ENCODE results near the gene IFT122.

The IFT122 gene

DNA sequence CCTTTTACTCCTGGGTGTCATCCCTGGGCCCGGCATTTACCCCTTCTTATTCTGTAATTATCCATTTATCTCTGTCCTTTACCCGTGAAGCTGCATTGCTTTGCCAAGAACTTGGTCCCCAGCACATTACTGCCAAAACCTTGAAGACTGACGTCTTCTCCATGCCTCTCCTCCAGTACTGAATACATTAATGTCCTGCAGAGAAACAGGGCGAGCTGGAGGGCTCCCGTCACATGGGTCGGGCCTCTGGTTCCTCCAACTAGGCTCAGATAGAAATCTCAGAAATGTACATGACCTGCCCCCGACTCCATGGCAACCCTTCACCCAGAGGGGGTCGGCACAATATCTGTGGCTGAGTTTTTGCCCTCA is 12.0 kb upstream of the IFT122 start:
- Histone ChIP-seq H3K9me3 (ENCODE audit: control insufficient read depth, low read length) (no peaks in the 10 kb centered on the region), H3K4me3 (ENCODE audit: extremely low read depth, insufficient read depth, low read length, poor library complexity, severe bottlenecking) (peak overlapping the region; percentile 40), H3K36me3 (ENCODE audit: control insufficient read depth, insufficient read depth, low read length) (peaks cover 38% of the 10 kb centered on the region), H3K4me1 (ENCODE audit: control insufficient read depth, insufficient read depth, low read length, poor library complexity, severe bottlenecking) (peaks cover 20% of the 10 kb centered on the region), H3K27ac (ENCODE audit: low read depth, low read length, severe bottlenecking) (peak overlapping the region; percentile 62)
- 26 to 32% methylated on average over 8 of the region's 8 CpGs for WGBS, 2 experiments (ENCODE audit: insufficient coverage in 2 of 2)

GRCh38 chr3:129428376-129429079 is 11.5 kb upstream of the IFT122 start, which contains the start of gene EFCAB12:
EFCAB12 (minus strand) TSS chr3:129428636; CDS start chr3:129428488, 148 bp downstream.
- peak within 1 kb of the TSS; percentile 40 for H3K4me3 ChIP-seq (ENCODE audit: extremely low read depth, insufficient read depth, low read length, poor library complexity, severe bottlenecking)
- H3K4me1 ChIP-seq (ENCODE audit: control insufficient read depth, insufficient read depth, low read length, poor library complexity, severe bottlenecking) = peaks cover 15% of the 10 kb centered on the region
- H3K36me3 ChIP-seq (ENCODE audit: control insufficient read depth, insufficient read depth, low read length) = peaks cover 44% of the 10 kb centered on the region
- H3K9me3 ChIP-seq (ENCODE audit: control insufficient read depth, low read length) = no peaks in the 10 kb centered on the region
- H3K27ac ChIP-seq (ENCODE audit: low read depth, low read length, severe bottlenecking) = peak within 1 kb of the TSS; percentile 62
- WGBS, 2 experiments (ENCODE audit: insufficient coverage in 2 of 2) = 2 to 3% methylated on average over 30 to 37 of the region's 42 CpGs

GRCh38 chr3:129429080-129429451 is 11.0 kb upstream of the IFT122 start:
- WGBS, 2 experiments (ENCODE audit: insufficient coverage in 2 of 2) = 89 to 92% methylated on average over 3 of the region's 3 CpGs
- H3K4me1 ChIP-seq (ENCODE audit: control insufficient read depth, insufficient read depth, low read length, poor library complexity, severe bottlenecking) = peaks cover 9% of the 10 kb centered on the region
- peak overlapping the region; percentile 11 for H3K27ac ChIP-seq (ENCODE audit: low read depth, low read length, severe bottlenecking)
- no peaks in the 10 kb centered on the region for H3K9me3 ChIP-seq (ENCODE audit: control insufficient read depth, low read length)
- H3K4me3 ChIP-seq (ENCODE audit: extremely low read depth, insufficient read depth, low read length, poor library complexity, severe bottlenecking) = no peak overlapping the region
- peaks cover 49% of the 10 kb centered on the region for H3K36me3 ChIP-seq (ENCODE audit: control insufficient read depth, insufficient read depth, low read length)

DNA sequence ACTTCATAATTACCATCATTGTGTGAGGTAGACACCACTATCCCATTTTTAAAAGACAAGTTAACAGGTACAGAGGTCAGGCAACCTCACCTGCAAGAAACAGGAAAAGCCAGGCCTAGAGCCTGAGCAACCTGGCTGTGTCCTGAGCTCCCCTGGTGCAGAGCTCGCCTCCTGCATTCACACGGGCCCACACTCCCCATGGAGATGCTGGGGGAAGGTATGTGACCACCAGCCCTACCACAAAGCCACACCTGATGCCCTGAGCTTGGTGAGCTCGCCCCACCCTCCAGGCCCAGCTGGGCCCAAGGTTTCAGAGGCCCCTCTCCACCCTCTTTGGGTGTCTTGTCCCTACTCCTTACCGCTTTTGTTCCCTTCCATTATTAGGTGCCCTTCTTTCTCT is 10.4 kb upstream of the IFT122 start:
- Histone ChIP-seq H3K4me1 (ENCODE audit: control insufficient read depth, insufficient read depth, low read length, poor library complexity, severe bottlenecking) (peaks cover 7% of the 10 kb centered on the region), H3K9me3 (ENCODE audit: control insufficient read depth, low read length) (no peaks in the 10 kb centered on the region), H3K36me3 (ENCODE audit: control insufficient read depth, insufficient read depth, low read length) (peaks cover 54% of the 10 kb centered on the region), H3K27ac (ENCODE audit: low read depth, low read length, severe bottlenecking) (peak overlapping the region; percentile 29), H3K4me3 (ENCODE audit: extremely low read depth, insufficient read depth, low read length, poor library complexity, severe bottlenecking) (no peak overlapping the region)
- WGBS, 2 experiments (ENCODE audit: insufficient coverage in 2 of 2) = 77 to 86% methylated on average over 3 of the region's 4 CpGs

GRCh38 chr3:129432036-129432435 is 8.0 kb upstream of the IFT122 start:
- 94 to 100% methylated on average over 1 to 2 of the region's 7 CpGs for WGBS, 2 experiments (ENCODE audit: insufficient coverage in 2 of 2)

DNA sequence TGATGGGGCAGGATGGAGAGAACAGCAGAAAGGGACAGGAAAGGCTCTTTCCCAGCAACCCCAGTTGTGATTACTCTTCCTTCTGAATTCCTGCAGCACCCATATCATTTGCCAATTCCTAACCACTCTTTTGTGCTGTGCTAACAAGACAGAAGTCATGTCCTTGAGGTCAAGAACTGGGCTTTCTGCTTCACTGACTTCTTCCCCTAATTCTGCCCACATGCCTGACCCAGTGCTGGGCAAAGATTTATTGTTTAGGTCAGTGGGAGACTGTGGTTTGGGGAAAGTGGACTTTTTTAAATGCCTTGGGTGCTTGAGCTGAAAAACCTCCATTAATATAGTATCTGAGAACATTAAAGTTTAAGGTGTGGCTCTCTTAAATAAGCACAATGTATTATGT is 7.4 kb upstream of the IFT122 start:
- no peak overlapping the region for H3K27ac ChIP-seq (ENCODE audit: low read depth, low read length, severe bottlenecking)
- no peak overlapping the region for H3K4me3 ChIP-seq (ENCODE audit: extremely low read depth, insufficient read depth, low read length, poor library complexity, severe bottlenecking)
- peaks cover 3% of the 10 kb centered on the region for H3K4me1 ChIP-seq (ENCODE audit: control insufficient read depth, insufficient read depth, low read length, poor library complexity, severe bottlenecking)
- peaks cover 81% of the 10 kb centered on the region for H3K36me3 ChIP-seq (ENCODE audit: control insufficient read depth, insufficient read depth, low read length)
- no peaks in the 10 kb centered on the region for H3K9me3 ChIP-seq (ENCODE audit: control insufficient read depth, low read length)

More at GRCh38 chr3:129432036-129432435, 8.0 kb upstream of the IFT122 start:
- Histone ChIP-seq H3K9me3 (ENCODE audit: control insufficient read depth, low read length) (no peaks in the 10 kb centered on the region), H3K4me1 (ENCODE audit: control insufficient read depth, insufficient read depth, low read length, poor library complexity, severe bottlenecking) (peaks cover 3% of the 10 kb centered on the region), H3K27ac (ENCODE audit: low read depth, low read length, severe bottlenecking) (no peak overlapping the region), H3K4me3 (ENCODE audit: extremely low read depth, insufficient read depth, low read length, poor library complexity, severe bottlenecking) (no peak overlapping the region), H3K36me3 (ENCODE audit: control insufficient read depth, insufficient read depth, low read length) (peaks cover 74% of the 10 kb centered on the region)

DNA sequence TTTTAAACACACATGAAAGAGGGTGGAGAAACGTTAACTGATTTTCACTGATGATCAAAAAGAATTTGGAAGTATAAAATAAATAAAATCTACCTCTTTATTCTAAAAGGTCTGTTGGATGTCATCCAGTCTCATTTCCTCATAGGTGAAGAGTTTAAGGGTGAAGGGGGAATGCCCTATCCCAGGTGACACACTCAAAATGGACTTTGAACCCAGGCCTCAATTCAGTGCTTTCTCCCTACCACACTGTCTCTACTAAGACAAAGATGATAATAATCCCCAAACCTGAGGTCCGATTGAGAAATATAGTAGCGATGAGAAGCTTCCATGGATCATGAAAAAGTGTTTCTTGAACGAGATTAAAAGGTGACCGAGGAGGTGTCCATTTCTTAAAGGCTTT is 6.5 kb upstream of the IFT122 start:
- peaks cover 4% of the 10 kb centered on the region for H3K4me1 ChIP-seq (ENCODE audit: control insufficient read depth, insufficient read depth, low read length, poor library complexity, severe bottlenecking)
- no peak overlapping the region for H3K4me3 ChIP-seq (ENCODE audit: extremely low read depth, insufficient read depth, low read length, poor library complexity, severe bottlenecking)
- H3K27ac ChIP-seq (ENCODE audit: low read depth, low read length, severe bottlenecking) = no peak overlapping the region
- no peaks in the 10 kb centered on the region for H3K9me3 ChIP-seq (ENCODE audit: control insufficient read depth, low read length)
- WGBS, 2 experiments (ENCODE audit: insufficient coverage in 2 of 2) = 94 to 96% methylated on average over 4 of the region's 5 CpGs
- peaks cover 82% of the 10 kb centered on the region for H3K36me3 ChIP-seq (ENCODE audit: control insufficient read depth, insufficient read depth, low read length)

GRCh38 chr3:129434140-129434539 is 5.9 kb upstream of the IFT122 start:
- Histone ChIP-seq H3K36me3 (ENCODE audit: control insufficient read depth, insufficient read depth, low read length) (peaks cover 79% of the 10 kb centered on the region), H3K4me1 (ENCODE audit: control insufficient read depth, insufficient read depth, low read length, poor library complexity, severe bottlenecking) (peaks cover 6% of the 10 kb centered on the region), H3K4me3 (ENCODE audit: extremely low read depth, insufficient read depth, low read length, poor library complexity, severe bottlenecking) (no peak overlapping the region), H3K27ac (ENCODE audit: low read depth, low read length, severe bottlenecking) (no peak overlapping the region), H3K9me3 (ENCODE audit: control insufficient read depth, low read length) (no peaks in the 10 kb centered on the region)
- no CpG with 5 or more reads among the region's 1 CpG for WGBS, 2 experiments (ENCODE audit: insufficient coverage in 2 of 2)

DNA sequence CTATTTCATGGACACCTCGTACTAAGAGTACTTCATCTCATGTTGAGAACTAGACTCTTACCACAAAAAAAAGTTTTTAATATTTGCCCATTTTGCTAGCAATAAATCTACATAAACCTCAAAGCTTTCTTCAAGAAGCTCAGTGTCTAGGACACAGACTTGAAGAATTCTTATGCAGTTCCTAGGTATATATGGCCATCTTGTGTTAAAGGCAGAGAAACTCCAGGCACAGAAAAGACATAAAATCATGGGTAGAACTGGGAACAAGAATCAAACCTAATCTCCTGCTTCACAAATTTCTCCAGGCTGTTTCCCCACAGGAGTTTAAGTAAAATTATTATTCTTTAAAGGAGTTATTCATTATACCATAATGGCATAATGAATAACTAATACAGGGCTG is 4.7 kb upstream of the IFT122 start:
- Histone ChIP-seq H3K9me3 (ENCODE audit: control insufficient read depth, low read length) (no peaks in the 10 kb centered on the region), H3K4me1 (ENCODE audit: control insufficient read depth, insufficient read depth, low read length, poor library complexity, severe bottlenecking) (peaks cover 6% of the 10 kb centered on the region), H3K4me3 (ENCODE audit: extremely low read depth, insufficient read depth, low read length, poor library complexity, severe bottlenecking) (no peak overlapping the region), H3K36me3 (ENCODE audit: control insufficient read depth, insufficient read depth, low read length) (peaks cover 68% of the 10 kb centered on the region), H3K27ac (ENCODE audit: low read depth, low read length, severe bottlenecking) (no peak overlapping the region)
- WGBS, 2 experiments (ENCODE audit: insufficient coverage in 2 of 2) = 78% methylated on average over 1 of the region's 1 CpG; no CpG with 5 or more reads in 1 of the 2 experiments

GRCh38 chr3:129439226-129439816 is 703 bp upstream of the IFT122 start:
- Histone ChIP-seq H3K4me1 (ENCODE audit: control insufficient read depth, insufficient read depth, low read length, poor library complexity, severe bottlenecking) (peaks cover 41% of the 10 kb centered on the region), H3K9me3 (ENCODE audit: control insufficient read depth, low read length) (no peaks in the 10 kb centered on the region), H3K27ac (ENCODE audit: low read depth, low read length, severe bottlenecking) (peak overlapping the region; percentile 75), H3K36me3 (ENCODE audit: control insufficient read depth, insufficient read depth, low read length) (peaks cover 30% of the 10 kb centered on the region), H3K4me3 (ENCODE audit: extremely low read depth, insufficient read depth, low read length, poor library complexity, severe bottlenecking) (peak overlapping the region; percentile 99)
- 0% methylated on average over 15 to 16 of the region's 17 CpGs for WGBS, 2 experiments (ENCODE audit: insufficient coverage in 2 of 2)

GRCh38 chr3:129440618-129441190 is 680 bp downstream of the IFT122 start:
- 3 to 22% methylated on average over 1 to 6 of the region's 9 CpGs for WGBS, 2 experiments (ENCODE audit: insufficient coverage in 2 of 2)
- Histone ChIP-seq H3K4me3 (ENCODE audit: extremely low read depth, insufficient read depth, low read length, poor library complexity, severe bottlenecking) (peak overlapping the region; percentile 99), H3K9me3 (ENCODE audit: control insufficient read depth, low read length) (no peaks in the 10 kb centered on the region), H3K4me1 (ENCODE audit: control insufficient read depth, insufficient read depth, low read length, poor library complexity, severe bottlenecking) (peaks cover 44% of the 10 kb centered on the region), H3K36me3 (ENCODE audit: control insufficient read depth, insufficient read depth, low read length) (peaks cover 20% of the 10 kb centered on the region), H3K27ac (ENCODE audit: low read depth, low read length, severe bottlenecking) (peak overlapping the region; percentile 91)

Data from mesodermal cell (in vitro differentiated cells).